IMR-90 (cell line): ENCODE measurements around the gene CXCL1. TPM values are rescaled to one million over a fixed set of nuclear protein-coding genes. Genes with fewer than 3 reads are reported as not detected.

Source experiments
- ATAC-seq: fragments of 200-7000 bp; cut with Tn5 transposase; 2 replicates; pipeline ENCODE4 v1.9.1; 2020; ENCODE audit warnings: low read depth, mild to moderate bottlenecking, moderate library complexity
- BruUV-seq: library from RNA; stranded (reverse); fragments of 400-500 nt; replicated peaks from 2 replicates; lab custom pipeline; 2021; lab: Mats Ljungman, UMichigan
- CTCF ChIA-PET: fragments of 300-600 bp; formaldehyde crosslinking; extraction: SDS; loops from one replicate; lab custom pipeline; 2021; ENCODE audit warnings: antibody characterized with exemption; lab: Yijun Ruan, JAX
- POLR2A ChIA-PET: fragments of 300-600 bp; sonication (Branson Sonifier 250); formaldehyde crosslinking; loops from one replicate; lab custom pipeline; 2022; ENCODE audit warnings: antibody characterized with exemption; ENCODE audit not compliant: unreplicated experiment; lab: Charles Lee
- DNase-seq: peaks from one replicate; pipeline ENCODE4 v3.0.0; 2013
- H2AFZ ChIP-seq: replicated peaks from 2 replicates; pipeline ENCODE3; 2013; ENCODE audit warnings: low read length, mild to moderate bottlenecking; ENCODE audit not compliant: poor library complexity
- H2AK5ac ChIP-seq: 2 replicates; pipeline ENCODE4 v1.6.1; 2013; ENCODE audit warnings: low read depth, low read length, inconsistent platforms
- H2AK9ac ChIP-seq: replicated peaks from 2 replicates; pipeline ENCODE3; 2013; ENCODE audit warnings: mild to moderate bottlenecking, low read depth, low read length, moderate library complexity; ENCODE audit not compliant: poor library complexity
- H2BK120ac ChIP-seq: 2 replicates; pipeline ENCODE4 v1.6.1; 2013; ENCODE audit warnings: low read depth, low read length, inconsistent platforms
- H2BK15ac ChIP-seq: 3 replicates; pipeline ENCODE4 v1.6.1; 2013; ENCODE audit warnings: low read depth, low read length, inconsistent platforms
- H2BK20ac ChIP-seq: 2 replicates; pipeline ENCODE4 v1.6.1; 2013; ENCODE audit warnings: low read depth, mild to moderate bottlenecking, inconsistent platforms, low read length, moderate library complexity
- H2BK5ac ChIP-seq: 2 replicates; pipeline ENCODE4 v1.6.1; 2013; ENCODE audit warnings: mild to moderate bottlenecking, low read depth, low read length, inconsistent platforms; ENCODE audit not compliant: poor library complexity, severe bottlenecking
- H3K14ac ChIP-seq: replicated peaks from 2 replicates; pipeline ENCODE4 v1.6.1; 2013; ENCODE audit warnings: low read depth, low read length, inconsistent platforms
- H3K18ac ChIP-seq: 2 replicates; pipeline ENCODE4 v1.6.1; 2013; ENCODE audit warnings: low read depth, low read length, control low read depth
- H3K23ac ChIP-seq: 2 replicates; pipeline ENCODE4 v1.6.1; 2013; ENCODE audit warnings: low read depth, low read length, inconsistent platforms
- H3K27ac ChIP-seq: 2 replicates; pipeline ENCODE4 v1.5.1; 2013; ENCODE audit warnings: mild to moderate bottlenecking, control low read depth, low read length; ENCODE audit not compliant: insufficient read depth
- H3K27me3 ChIP-seq: 2 replicates; pipeline ENCODE4 v1.6.1; 2013; ENCODE audit warnings: low read length; ENCODE audit not compliant: control insufficient read depth, insufficient read depth
- H3K36me3 ChIP-seq: 2 replicates; pipeline ENCODE4 v1.6.1; 2013; ENCODE audit warnings: low read length, mixed read lengths; ENCODE audit not compliant: control insufficient read depth, insufficient read depth
- H3K4ac ChIP-seq: 2 replicates; pipeline ENCODE4 v1.6.1; 2013; ENCODE audit warnings: low read depth, low read length, inconsistent platforms
- H3K4me1 ChIP-seq: 2 replicates; pipeline ENCODE4 v1.6.1; 2013; ENCODE audit warnings: low read length, mixed read lengths; ENCODE audit not compliant: control insufficient read depth, insufficient read depth
- H3K4me2 ChIP-seq: 2 replicates; pipeline ENCODE4 v1.6.1; 2013; ENCODE audit warnings: low read depth, mild to moderate bottlenecking, control low read depth, low read length, moderate library complexity
- H3K4me3 ChIP-seq: 2 replicates; pipeline ENCODE4 v1.5.1; 2013; ENCODE audit warnings: low read depth, mild to moderate bottlenecking, control low read depth, low read length, moderate library complexity; ENCODE audit not compliant: insufficient read depth
- H3K56ac ChIP-seq: 2 replicates; pipeline ENCODE4 v1.6.1; 2013; ENCODE audit warnings: low read length, inconsistent platforms; ENCODE audit not compliant: insufficient read depth; ENCODE audit errors: extremely low read depth
- H3K79me1 ChIP-seq, 2 experiments: 2 replicates each; pipeline ENCODE4 v1.6.1; 2013; ENCODE audit warnings: low read length in 2 of 2, inconsistent platforms in 1 of 2, low read depth in 1 of 2
- H3K9ac ChIP-seq: 2 replicates; pipeline ENCODE4 v1.6.1; 2013; ENCODE audit warnings: low read depth, low read length, control low read depth
- H3K9me1 ChIP-seq: 2 replicates; pipeline ENCODE4 v1.6.1; 2013; ENCODE audit warnings: low read length, inconsistent platforms; ENCODE audit not compliant: insufficient read depth
- H3K9me3 ChIP-seq: 2 replicates; pipeline ENCODE4 v1.6.1; 2013; ENCODE audit warnings: low read length; ENCODE audit not compliant: control insufficient read depth, insufficient read depth
- H4K20me1 ChIP-seq: 2 replicates; pipeline ENCODE4 v1.6.1; 2013; ENCODE audit warnings: low read length, inconsistent platforms; ENCODE audit not compliant: insufficient read depth
- H4K5ac ChIP-seq: 2 replicates; pipeline ENCODE4 v1.6.1; 2013; ENCODE audit warnings: mild to moderate bottlenecking, low read depth, low read length, control low read depth
- H4K8ac ChIP-seq, 2 experiments: 2 replicates each; pipeline ENCODE4 v1.6.1; 2013; ENCODE audit warnings: low read depth in 2 of 2, low read length in 2 of 2, control low read depth in 1 of 2, inconsistent platforms in 1 of 2
- H4K91ac ChIP-seq: 2 replicates; pipeline ENCODE4 v1.6.1; 2013; ENCODE audit warnings: low read depth, low read length, inconsistent platforms; ENCODE audit not compliant: insufficient read depth
- BHLHE40 ChIP-seq: fragments of 150-350 bp; IDR thresholded peaks from 2 replicates; pipeline ENCODE4 v1.6.1; 2016; ENCODE audit warnings: mild to moderate bottlenecking, low read depth, low read length
- CEBPB ChIP-seq: IDR thresholded peaks from 2 replicates; pipeline ENCODE4 v1.6.1; 2012; ENCODE audit warnings: low read depth, low read length, improper control_type of control experiment
- CHD1 ChIP-seq: IDR thresholded peaks from 2 replicates; pipeline ENCODE4 v1.6.1; 2012; ENCODE audit warnings: low read depth, low read length, improper control_type of control experiment
- FOS ChIP-seq: fragments of 150-350 bp; IDR thresholded peaks from 2 replicates; pipeline ENCODE4 v1.6.1; 2016; ENCODE audit warnings: low read depth, low read length
- MAFK ChIP-seq: IDR thresholded peaks from 2 replicates; pipeline ENCODE4 v1.6.1; 2012; ENCODE audit warnings: low read depth, low read length, improper control_type of control experiment
- MAZ ChIP-seq: IDR thresholded peaks from 2 replicates; pipeline ENCODE4 v1.6.1; 2012; ENCODE audit warnings: low read depth, mild to moderate bottlenecking, low read length, improper control_type of control experiment, moderate library complexity, borderline replicate concordance
- MXI1 ChIP-seq: IDR thresholded peaks from 2 replicates; pipeline ENCODE4 v1.6.1; 2012; ENCODE audit warnings: low read depth, mild to moderate bottlenecking, low read length, moderate library complexity, borderline replicate concordance
- NFE2L2 ChIP-seq: fragments of 150-350 bp; IDR thresholded peaks from 2 replicates; pipeline ENCODE4 v1.6.1; 2016; ENCODE audit warnings: low read depth, mild to moderate bottlenecking, low read length
- POLR2A ChIP-seq: IDR thresholded peaks from 2 replicates; pipeline ENCODE4 v1.6.1; 2012; ENCODE audit warnings: mild to moderate bottlenecking, low read depth, low read length
- RAD21 ChIP-seq: IDR thresholded peaks from 2 replicates; pipeline ENCODE4 v1.6.1; 2012; ENCODE audit warnings: low read length, improper control_type of control experiment
- RCOR1 ChIP-seq: IDR thresholded peaks from 2 replicates; pipeline ENCODE4 v1.6.1; 2012; ENCODE audit warnings: mild to moderate bottlenecking, low read length, improper control_type of control experiment; ENCODE audit not compliant: insufficient replicate concordance
- RFX5 ChIP-seq: IDR thresholded peaks from 2 replicates; pipeline ENCODE4 v1.8.0; 2012; ENCODE audit warnings: low read depth, mild to moderate bottlenecking, low read length, moderate library complexity
- SMC3 ChIP-seq: fragments of 150-350 bp; IDR thresholded peaks from 2 replicates; pipeline ENCODE4 v1.6.1; 2016; ENCODE audit warnings: low read depth, mild to moderate bottlenecking, antibody characterized with exemption, low read length, moderate library complexity
- WGBS, 2 experiments: methylation state at CpG; one replicate each; pipeline versions ENCODE4 v1.1.5 to v1.1.7; 2013; ENCODE audit warnings: missing lambda C conversion rate in 2 of 2; ENCODE audit not compliant: insufficient read length in 1 of 2; ENCODE audit errors: extremely low coverage in 2 of 2; 5-methylcytosine and 5-hydroxymethylcytosine counted together
- dilution Hi-C: fragments of 300-500 bp; cut with HindIII; formaldehyde crosslinking; loops from one replicate; pipeline ENCODE4 v1.14.3; 2018; ENCODE audit warnings: low sequenced_read_pairs; ENCODE audit not compliant: unreplicated experiment
- in situ Hi-C: fragments of 300-500 bp; cut with MboI; formaldehyde crosslinking; loops from 3 replicates; pipeline ENCODE4 v1.14.3; 2019; ENCODE audit warnings: low sequenced_read_pairs, inconsistent platforms, mixed read lengths
- intact Hi-C: fragments of 100-400 bp; cut with micrococcal nuclease; formaldehyde crosslinking; loops from 2 replicates; pipeline ENCODE4 v1.10.0; 2022
- polyA plus RNA-seq, 3 experiments: library from polyadenylated mRNA; depleted of rRNA; stranded (reverse); fragments of >200 nt; gene quantifications; 2 replicates each; pipeline ENCODE4 v1.2.3, GENCODE V29; 2012; ENCODE audit warnings: low replicate concordance in 1 of 3
- total RNA-seq: library from RNA; depleted of rRNA; stranded (reverse); fragments of >200 nt; gene quantifications from 2 replicates; pipeline ENCODE4 v1.2.3, GENCODE V29; 2012
- TF ChIP-seq, protein P1 (sequence below): fragments of 150-350 bp; IDR thresholded peaks from 2 replicates; pipeline ENCODE4 v1.6.1; 2017; ENCODE audit warnings: mild to moderate bottlenecking, antibody characterized with exemption, low read length, low read depth
- TF ChIP-seq, protein P2 (sequence below): fragments of 150-350 bp; IDR thresholded peaks from 2 replicates; pipeline ENCODE4 v1.6.1; 2016; ENCODE audit warnings: low read depth, mild to moderate bottlenecking, low read length, moderate library complexity, borderline replicate concordance
- TF ChIP-seq, protein P3 (sequence below): conservative IDR thresholded peaks from 2 replicates; pipeline ENCODE4 v1.5.1; 2012; ENCODE audit warnings: mild to moderate bottlenecking, low read depth, low read length, improper control_type of control experiment

The CXCL1 gene
- total and polyA plus RNA-seq, 2 of the 4 experiments (the other 2 are of a cell fraction): 2.0 TPM; not detected in 1

DNA sequence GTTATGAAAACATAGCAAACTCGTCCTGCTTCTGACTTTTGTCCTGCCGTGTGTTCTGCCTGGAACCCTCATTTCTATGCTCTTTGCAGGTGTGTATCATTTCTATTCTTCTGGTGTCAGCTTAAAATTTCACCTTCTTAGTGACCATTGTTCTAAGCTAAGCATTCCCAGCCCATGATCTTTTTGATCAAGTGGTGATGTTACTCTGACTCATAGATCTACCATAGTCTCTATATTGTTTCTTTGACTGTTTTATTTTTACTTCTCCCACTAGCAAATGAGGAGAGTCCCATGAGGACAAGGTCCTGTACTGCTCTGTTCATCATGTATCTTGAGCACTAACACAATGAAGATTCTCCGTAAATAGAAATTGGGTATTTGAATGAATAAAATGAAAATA is 46.8 kb upstream of the CXCL1 start:
- BruUV-seq: no TSS peak
- ATAC-seq (no peak), DNase-seq (no peak)
- H3K36me3 ChIP-seq: no peaks in the 10 kb centered on the region
- dilution Hi-C loops (no loop called here), intact Hi-C loops (no loop called here), in situ Hi-C loops (no loop called here)
- no peak overlapping the region for H2BK15ac ChIP-seq
- POLR2A ChIA-PET: no interaction called here
- no peak overlapping the region for H3K56ac ChIP-seq
- H2BK20ac ChIP-seq: no peak overlapping the region
- H3K4me2 ChIP-seq: no peak overlapping the region
- no peaks in the 10 kb centered on the region for H4K20me1 ChIP-seq
- no peak overlapping the region for H2AFZ ChIP-seq
- no peak overlapping the region for H3K9ac ChIP-seq
- no peak overlapping the region for H3K18ac ChIP-seq
- H2BK5ac ChIP-seq: no peak overlapping the region
- no peak overlapping the region for H3K23ac ChIP-seq
- peaks cover 1% of the 10 kb centered on the region; the same call in 1 of the 2 replicates for H3K9me3 ChIP-seq
- H2BK120ac ChIP-seq: no peak overlapping the region
- H3K4me3 ChIP-seq: no peak overlapping the region
- TF ChIP-seq, protein P1, sequence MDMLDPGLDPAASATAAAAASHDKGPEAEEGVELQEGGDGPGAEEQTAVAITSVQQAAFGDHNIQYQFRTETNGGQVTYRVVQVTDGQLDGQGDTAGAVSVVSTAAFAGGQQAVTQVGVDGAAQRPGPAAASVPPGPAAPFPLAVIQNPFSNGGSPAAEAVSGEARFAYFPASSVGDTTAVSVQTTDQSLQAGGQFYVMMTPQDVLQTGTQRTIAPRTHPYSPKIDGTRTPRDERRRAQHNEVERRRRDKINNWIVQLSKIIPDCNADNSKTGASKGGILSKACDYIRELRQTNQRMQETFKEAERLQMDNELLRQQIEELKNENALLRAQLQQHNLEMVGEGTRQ: no peak
- no peak for TF ChIP-seq SMC3
- TF ChIP-seq CHD1: no peak
- TF ChIP-seq POLR2A: no peak
- TF ChIP-seq FOS: no peak
- TF ChIP-seq NFE2L2: no peak
- no peak for TF ChIP-seq MXI1
- TF ChIP-seq, protein P2, sequence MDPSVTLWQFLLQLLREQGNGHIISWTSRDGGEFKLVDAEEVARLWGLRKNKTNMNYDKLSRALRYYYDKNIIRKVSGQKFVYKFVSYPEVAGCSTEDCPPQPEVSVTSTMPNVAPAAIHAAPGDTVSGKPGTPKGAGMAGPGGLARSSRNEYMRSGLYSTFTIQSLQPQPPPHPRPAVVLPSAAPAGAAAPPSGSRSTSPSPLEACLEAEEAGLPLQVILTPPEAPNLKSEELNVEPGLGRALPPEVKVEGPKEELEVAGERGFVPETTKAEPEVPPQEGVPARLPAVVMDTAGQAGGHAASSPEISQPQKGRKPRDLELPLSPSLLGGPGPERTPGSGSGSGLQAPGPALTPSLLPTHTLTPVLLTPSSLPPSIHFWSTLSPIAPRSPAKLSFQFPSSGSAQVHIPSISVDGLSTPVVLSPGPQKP: no peak
- TF ChIP-seq BHLHE40: no peak
- no peak for TF ChIP-seq CEBPB
- TF ChIP-seq MAFK: no peak
- TF ChIP-seq MAZ: no peak
- no peak for TF ChIP-seq RAD21
- TF ChIP-seq, protein P3, sequence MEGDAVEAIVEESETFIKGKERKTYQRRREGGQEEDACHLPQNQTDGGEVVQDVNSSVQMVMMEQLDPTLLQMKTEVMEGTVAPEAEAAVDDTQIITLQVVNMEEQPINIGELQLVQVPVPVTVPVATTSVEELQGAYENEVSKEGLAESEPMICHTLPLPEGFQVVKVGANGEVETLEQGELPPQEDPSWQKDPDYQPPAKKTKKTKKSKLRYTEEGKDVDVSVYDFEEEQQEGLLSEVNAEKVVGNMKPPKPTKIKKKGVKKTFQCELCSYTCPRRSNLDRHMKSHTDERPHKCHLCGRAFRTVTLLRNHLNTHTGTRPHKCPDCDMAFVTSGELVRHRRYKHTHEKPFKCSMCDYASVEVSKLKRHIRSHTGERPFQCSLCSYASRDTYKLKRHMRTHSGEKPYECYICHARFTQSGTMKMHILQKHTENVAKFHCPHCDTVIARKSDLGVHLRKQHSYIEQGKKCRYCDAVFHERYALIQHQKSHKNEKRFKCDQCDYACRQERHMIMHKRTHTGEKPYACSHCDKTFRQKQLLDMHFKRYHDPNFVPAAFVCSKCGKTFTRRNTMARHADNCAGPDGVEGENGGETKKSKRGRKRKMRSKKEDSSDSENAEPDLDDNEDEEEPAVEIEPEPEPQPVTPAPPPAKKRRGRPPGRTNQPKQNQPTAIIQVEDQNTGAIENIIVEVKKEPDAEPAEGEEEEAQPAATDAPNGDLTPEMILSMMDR: no peak
- no peak for TF ChIP-seq RFX5
- no peak for TF ChIP-seq RCOR1
- no peak overlapping the region for H3K14ac ChIP-seq
- no peak overlapping the region for H2AK9ac ChIP-seq
- no peaks in the 10 kb centered on the region for H3K9me1 ChIP-seq
- no peak overlapping the region for H3K27ac ChIP-seq
- no CpG with 5 or more reads among the region's 3 CpGs for WGBS, 2 experiments
- H4K91ac ChIP-seq: no peak overlapping the region
- H4K8ac ChIP-seq: no peak overlapping the region
- H3K4me1 ChIP-seq: no peaks in the 10 kb centered on the region
- H4K5ac ChIP-seq: no peak overlapping the region
- CTCF ChIA-PET: no interaction called here
- H3K4ac ChIP-seq: no peak overlapping the region
- H3K27me3 ChIP-seq: no peaks in the 10 kb centered on the region
- H3K79me1 ChIP-seq: no peaks in the 10 kb centered on the region
- H2AK5ac ChIP-seq: no peak overlapping the region
